Skeletal muscle satellite cell (primary cell): ENCODE results near the gene HINT1.
"Not testable (repeated sequence)": the region's sequence is repeated elsewhere in the genome, so short reads cannot be mapped to it uniquely, and the experiment has no call there.

ENCODE experiments used
- H3K27me3 ChIP-seq: 2 replicates; pipeline ENCODE4 v1.7.0; 2013; ENCODE audit warnings: low read length; ENCODE audit not compliant: control insufficient read depth, insufficient read depth
- H3K36me3 ChIP-seq: 2 replicates; pipeline ENCODE4 v1.7.0; 2013; ENCODE audit warnings: mild to moderate bottlenecking, control low read depth, low read length; ENCODE audit not compliant: insufficient read depth
- H3K4me1 ChIP-seq: 2 replicates; pipeline ENCODE4 v1.7.0; 2013; ENCODE audit warnings: low read length; ENCODE audit not compliant: control insufficient read depth, insufficient read depth
- H3K4me2 ChIP-seq: 2 replicates; pipeline ENCODE4 v1.7.0; 2013; ENCODE audit warnings: mild to moderate bottlenecking, low read length
- H3K4me3 ChIP-seq: 2 replicates; pipeline ENCODE4 v1.7.0; 2013; ENCODE audit warnings: low read length
- H3K9ac ChIP-seq: 2 replicates; pipeline ENCODE4 v1.7.0; 2013; ENCODE audit warnings: mild to moderate bottlenecking, low read depth, low read length, moderate library complexity
- H3K9me3 ChIP-seq: replicated peaks from 2 replicates; pipeline ENCODE4 v1.7.0; 2013; ENCODE audit warnings: mild to moderate bottlenecking, control low read depth, low read length

Gene HINT1

GRCh38 chr5:131196331-131196730 lies 31.3 kb upstream of the HINT1 start:
- H3K4me3 ChIP-seq: no peak overlapping the region
- no peaks in the 10 kb centered on the region for H3K36me3 ChIP-seq
- no peaks in the 10 kb centered on the region for H3K27me3 ChIP-seq
- H3K9ac ChIP-seq: no peak overlapping the region
- no peak overlapping the region for H3K4me2 ChIP-seq
- H3K4me1 ChIP-seq: peaks cover 3% of the 10 kb centered on the region
- no peaks in the 10 kb centered on the region for H3K9me3 ChIP-seq

GRCh38 chr5:131195696-131196095 lies 30.6 kb upstream of the HINT1 start:
- Histone ChIP-seq H3K9ac (no peak overlapping the region), H3K4me1 (peaks cover 3% of the 10 kb centered on the region), H3K36me3 (no peaks in the 10 kb centered on the region), H3K4me3 (no peak overlapping the region), H3K9me3 (no peaks in the 10 kb centered on the region), H3K4me2 (no peak overlapping the region), H3K27me3 (no peaks in the 10 kb centered on the region)

- Histone ChIP-seq H3K4me2 (no peak overlapping the region), H3K36me3 (no peaks in the 10 kb centered on the region), H3K27me3 (no peaks in the 10 kb centered on the region), H3K9ac (no peak overlapping the region), H3K9me3 (no peaks in the 10 kb centered on the region), H3K4me1 (peaks cover 3% of the 10 kb centered on the region), H3K4me3 (no peak overlapping the region)
These were observed 29.7 kb upstream of the HINT1 start for GRCh38 chr5:131194725-131195124.

- not testable (repeated sequence) for H3K4me3 ChIP-seq, H3K27me3 ChIP-seq, H3K9me3 ChIP-seq, H3K36me3 ChIP-seq, H3K4me2 ChIP-seq, H3K9ac ChIP-seq, H3K4me1 ChIP-seq
These were observed 28.8 kb upstream of the HINT1 start for GRCh38 chr5:131193897-131194296.

- no peaks in the 10 kb centered on the region for H3K9me3 ChIP-seq
These were observed 28.1 kb upstream of the HINT1 start for GRCh38 chr5:131193106-131193505.

GRCh38 chr5:131186561-131187256 lies 21.7 kb upstream of the HINT1 start:
- no peak overlapping the region for H3K9ac ChIP-seq
- H3K4me2 ChIP-seq: no peak overlapping the region
- H3K36me3 ChIP-seq: no peaks in the 10 kb centered on the region
- no peak overlapping the region for H3K4me3 ChIP-seq
- no peaks in the 10 kb centered on the region for H3K9me3 ChIP-seq
- H3K27me3 ChIP-seq: no peaks in the 10 kb centered on the region
- H3K4me1 ChIP-seq: no peaks in the 10 kb centered on the region

More at GRCh38 chr5:131193106-131193505, 28.1 kb upstream of the HINT1 start:
- Histone ChIP-seq H3K4me2 (no peak overlapping the region), H3K9ac (no peak overlapping the region), H3K4me1 (no peaks in the 10 kb centered on the region), H3K4me3 (no peak overlapping the region), H3K27me3 (no peaks in the 10 kb centered on the region), H3K36me3 (no peaks in the 10 kb centered on the region)

- Histone ChIP-seq H3K9ac (no peak overlapping the region), H3K4me2 (no peak overlapping the region), H3K36me3 (no peaks in the 10 kb centered on the region), H3K27me3 (no peaks in the 10 kb centered on the region), H3K9me3 (no peaks in the 10 kb centered on the region), H3K4me3 (no peak overlapping the region), H3K4me1 (no peaks in the 10 kb centered on the region)
These were observed 20.6 kb upstream of the HINT1 start for GRCh38 chr5:131185523-131186104.

- H3K9ac ChIP-seq: no peak overlapping the region
- no peaks in the 10 kb centered on the region for H3K36me3 ChIP-seq
- no peak overlapping the region for H3K4me2 ChIP-seq
- H3K9me3 ChIP-seq: no peaks in the 10 kb centered on the region
- no peaks in the 10 kb centered on the region for H3K4me1 ChIP-seq
- no peaks in the 10 kb centered on the region for H3K27me3 ChIP-seq
- H3K4me3 ChIP-seq: no peak overlapping the region
These were observed 17.8 kb upstream of the HINT1 start for GRCh38 chr5:131182839-131183238.

GRCh38 chr5:131180407-131180806 lies 15.4 kb upstream of the HINT1 start:
- H3K4me3 ChIP-seq: no peak overlapping the region
- H3K4me2 ChIP-seq: no peak overlapping the region
- H3K36me3 ChIP-seq: no peaks in the 10 kb centered on the region
- no peaks in the 10 kb centered on the region for H3K4me1 ChIP-seq
- no peaks in the 10 kb centered on the region for H3K9me3 ChIP-seq
- no peaks in the 10 kb centered on the region for H3K27me3 ChIP-seq
- H3K9ac ChIP-seq: no peak overlapping the region

- Histone ChIP-seq H3K27me3 (no peaks in the 10 kb centered on the region), H3K36me3 (no peaks in the 10 kb centered on the region), H3K4me3 (peak overlapping the region; percentile 79), H3K9ac (peak overlapping the region; percentile 77), H3K4me2 (peak overlapping the region; percentile 96), H3K4me1 (peaks cover 10% of the 10 kb centered on the region), H3K9me3 (no peaks in the 10 kb centered on the region)
These were observed 6.3 kb upstream of the HINT1 start for GRCh38 chr5:131171276-131171810.

GRCh38 chr5:131170540-131171275 lies 5.7 kb upstream of the HINT1 start, which contains the start of gene LYRM7:
Gene LYRM7, plus strand, starts transcription at chr5:131170944. Its CDS starts 77 bp downstream, at chr5:131171021.
- H3K4me1 ChIP-seq: peaks cover 11% of the 10 kb centered on the region
- H3K36me3 ChIP-seq: no peaks in the 10 kb centered on the region
- H3K4me2 ChIP-seq: peak within 1 kb of the TSS; percentile 96
- peak within 1 kb of the TSS; percentile 79 for H3K4me3 ChIP-seq
- H3K9ac ChIP-seq: peak within 1 kb of the TSS; percentile 85
- no peaks in the 10 kb centered on the region for H3K27me3 ChIP-seq
- H3K9me3 ChIP-seq: no peaks in the 10 kb centered on the region
